ENCODE data around the gene KCNMB3. TPM values are rescaled to one million over a fixed set of nuclear protein-coding genes. Genes with fewer than 3 reads are reported as not detected.

The KCNMB3 gene
- polyA plus RNA-seq (2013, experiment 1 of 4): 2.7 TPM
- 3.0 TPM for polyA plus RNA-seq (2013, experiment 2 of 4)
- polyA plus RNA-seq (2013, experiment 3 of 4): 3.2 TPM
- 2.4 TPM for polyA plus RNA-seq (2013, experiment 4 of 4)

- H3K27me3 ChIP-seq (ENCODE audit: control insufficient read depth, insufficient read depth, low read length, poor library complexity, severe bottlenecking): no peaks in the 10 kb centered on the region
- H3K4me1 ChIP-seq (ENCODE audit: control insufficient read depth, insufficient read depth, low read length): no peaks in the 10 kb centered on the region
- no peak within 1 kb of the TSS for H3K4me3 ChIP-seq (ENCODE audit: insufficient read depth, low read depth, low read length)
- no peaks in the 10 kb centered on the region for H3K36me3 ChIP-seq (ENCODE audit: control insufficient read depth, insufficient read depth, low read length)
- no peaks in the 10 kb centered on the region for H3K9me3 ChIP-seq (ENCODE audit: control insufficient read depth, low read length)
- no peak within 1 kb of the TSS for H3K27ac ChIP-seq (ENCODE audit: insufficient read depth, low read depth, low read length, poor library complexity, severe bottlenecking)
- WGBS, 2 experiments: 91 to 93% methylated on average over 6 of the region's 6 CpGs
Measured at GRCh38 chr3:179250803-179251476, at the start of gene KCNMB3. TSS of gene KCNMB3 (minus strand) at chr3:179251114. CDS start at chr3:179250990, 124 bp downstream.

GRCh38 chr3:179299999-179300613 lies 49.2 kb upstream of the KCNMB3 start:
- Histone ChIP-seq H3K27ac (ENCODE audit: insufficient read depth, low read depth, low read length, poor library complexity, severe bottlenecking) (no peak overlapping the region), H3K27me3 (ENCODE audit: control insufficient read depth, insufficient read depth, low read length, poor library complexity, severe bottlenecking) (no peaks in the 10 kb centered on the region), H3K4me1 (ENCODE audit: control insufficient read depth, insufficient read depth, low read length) (no peaks in the 10 kb centered on the region), H3K4me3 (ENCODE audit: insufficient read depth, low read depth, low read length) (no peak overlapping the region), H3K36me3 (ENCODE audit: control insufficient read depth, insufficient read depth, low read length) (no peaks in the 10 kb centered on the region), H3K9me3 (ENCODE audit: control insufficient read depth, low read length) (no peaks in the 10 kb centered on the region)
- 89 to 94% methylated on average over 5 of the region's 5 CpGs for WGBS, 2 experiments

GRCh38 chr3:179299316-179299715 lies 48.4 kb upstream of the KCNMB3 start:
- H3K36me3 ChIP-seq (ENCODE audit: control insufficient read depth, insufficient read depth, low read length): no peaks in the 10 kb centered on the region
- no peaks in the 10 kb centered on the region for H3K27me3 ChIP-seq (ENCODE audit: control insufficient read depth, insufficient read depth, low read length, poor library complexity, severe bottlenecking)
- no peak overlapping the region for H3K4me3 ChIP-seq (ENCODE audit: insufficient read depth, low read depth, low read length)
- H3K9me3 ChIP-seq (ENCODE audit: control insufficient read depth, low read length): no peaks in the 10 kb centered on the region
- no peaks in the 10 kb centered on the region for H3K4me1 ChIP-seq (ENCODE audit: control insufficient read depth, insufficient read depth, low read length)
- WGBS, 2 experiments: 69 to 80% methylated on average over 1 to 2 of the region's 2 CpGs
- no peak overlapping the region for H3K27ac ChIP-seq (ENCODE audit: insufficient read depth, low read depth, low read length, poor library complexity, severe bottlenecking)

- Histone ChIP-seq H3K4me3 (ENCODE audit: insufficient read depth, low read depth, low read length) (no peak overlapping the region), H3K9me3 (ENCODE audit: control insufficient read depth, low read length) (no peaks in the 10 kb centered on the region), H3K36me3 (ENCODE audit: control insufficient read depth, insufficient read depth, low read length) (no peaks in the 10 kb centered on the region), H3K4me1 (ENCODE audit: control insufficient read depth, insufficient read depth, low read length) (no peaks in the 10 kb centered on the region), H3K27ac (ENCODE audit: insufficient read depth, low read depth, low read length, poor library complexity, severe bottlenecking) (no peak overlapping the region), H3K27me3 (ENCODE audit: control insufficient read depth, insufficient read depth, low read length, poor library complexity, severe bottlenecking) (no peaks in the 10 kb centered on the region)
- WGBS, 2 experiments: 82 to 84% methylated on average over 5 of the region's 5 CpGs
Measured at GRCh38 chr3:179297971-179298725, 47.2 kb upstream of the KCNMB3 start.

GRCh38 chr3:179292450-179292849 lies 41.5 kb upstream of the KCNMB3 start:
- H3K4me1 ChIP-seq (ENCODE audit: control insufficient read depth, insufficient read depth, low read length): no peaks in the 10 kb centered on the region
- H3K9me3 ChIP-seq (ENCODE audit: control insufficient read depth, low read length): no peaks in the 10 kb centered on the region
- 91 to 96% methylated on average over 2 of the region's 2 CpGs for WGBS, 2 experiments
- H3K27ac ChIP-seq (ENCODE audit: insufficient read depth, low read depth, low read length, poor library complexity, severe bottlenecking): no peak overlapping the region
- no peak overlapping the region for H3K4me3 ChIP-seq (ENCODE audit: insufficient read depth, low read depth, low read length)
- H3K27me3 ChIP-seq (ENCODE audit: control insufficient read depth, insufficient read depth, low read length, poor library complexity, severe bottlenecking): no peaks in the 10 kb centered on the region
- H3K36me3 ChIP-seq (ENCODE audit: control insufficient read depth, insufficient read depth, low read length): no peaks in the 10 kb centered on the region

- WGBS, 2 experiments: 76 to 80% methylated on average over 3 of the region's 3 CpGs
- Histone ChIP-seq H3K27me3 (ENCODE audit: control insufficient read depth, insufficient read depth, low read length, poor library complexity, severe bottlenecking) (no peaks in the 10 kb centered on the region), H3K9me3 (ENCODE audit: control insufficient read depth, low read length) (no peaks in the 10 kb centered on the region), H3K4me1 (ENCODE audit: control insufficient read depth, insufficient read depth, low read length) (no peaks in the 10 kb centered on the region), H3K4me3 (ENCODE audit: insufficient read depth, low read depth, low read length) (no peak overlapping the region), H3K36me3 (ENCODE audit: control insufficient read depth, insufficient read depth, low read length) (no peaks in the 10 kb centered on the region), H3K27ac (ENCODE audit: insufficient read depth, low read depth, low read length, poor library complexity, severe bottlenecking) (no peak overlapping the region)
Measured at GRCh38 chr3:179289295-179289694, 38.4 kb upstream of the KCNMB3 start.

- Histone ChIP-seq H3K27me3 (ENCODE audit: control insufficient read depth, insufficient read depth, low read length, poor library complexity, severe bottlenecking) (no peaks in the 10 kb centered on the region), H3K4me3 (ENCODE audit: insufficient read depth, low read depth, low read length) (no peak overlapping the region), H3K36me3 (ENCODE audit: control insufficient read depth, insufficient read depth, low read length) (no peaks in the 10 kb centered on the region), H3K27ac (ENCODE audit: insufficient read depth, low read depth, low read length, poor library complexity, severe bottlenecking) (no peak overlapping the region), H3K9me3 (ENCODE audit: control insufficient read depth, low read length) (no peaks in the 10 kb centered on the region), H3K4me1 (ENCODE audit: control insufficient read depth, insufficient read depth, low read length) (no peaks in the 10 kb centered on the region)
- WGBS, 2 experiments: 78 to 91% methylated on average over 4 of the region's 4 CpGs
Measured at GRCh38 chr3:179288845-179289244, 37.9 kb upstream of the KCNMB3 start.

GRCh38 chr3:179286331-179286730 lies 35.4 kb upstream of the KCNMB3 start:
- Histone ChIP-seq H3K4me3 (ENCODE audit: insufficient read depth, low read depth, low read length) (no peak overlapping the region), H3K9me3 (ENCODE audit: control insufficient read depth, low read length) (no peaks in the 10 kb centered on the region), H3K27me3 (ENCODE audit: control insufficient read depth, insufficient read depth, low read length, poor library complexity, severe bottlenecking) (no peaks in the 10 kb centered on the region), H3K36me3 (ENCODE audit: control insufficient read depth, insufficient read depth, low read length) (no peaks in the 10 kb centered on the region), H3K27ac (ENCODE audit: insufficient read depth, low read depth, low read length, poor library complexity, severe bottlenecking) (no peak overlapping the region), H3K4me1 (ENCODE audit: control insufficient read depth, insufficient read depth, low read length) (no peaks in the 10 kb centered on the region)
- 83% methylated on average over 6 of the region's 6 CpGs for WGBS, 2 experiments

GRCh38 chr3:179281825-179282224 lies 30.9 kb upstream of the KCNMB3 start:
- Histone ChIP-seq H3K4me1 (ENCODE audit: control insufficient read depth, insufficient read depth, low read length) (no peaks in the 10 kb centered on the region), H3K4me3 (ENCODE audit: insufficient read depth, low read depth, low read length) (no peak overlapping the region), H3K9me3 (ENCODE audit: control insufficient read depth, low read length) (no peaks in the 10 kb centered on the region), H3K36me3 (ENCODE audit: control insufficient read depth, insufficient read depth, low read length) (no peaks in the 10 kb centered on the region), H3K27ac (ENCODE audit: insufficient read depth, low read depth, low read length, poor library complexity, severe bottlenecking) (no peak overlapping the region), H3K27me3 (ENCODE audit: control insufficient read depth, insufficient read depth, low read length, poor library complexity, severe bottlenecking) (no peaks in the 10 kb centered on the region)
- WGBS, 2 experiments: 81 to 88% methylated on average over 2 to 3 of the region's 3 CpGs

- WGBS, 2 experiments: 97 to 100% methylated on average over 1 of the region's 1 CpG
- no peaks in the 10 kb centered on the region for H3K36me3 ChIP-seq (ENCODE audit: control insufficient read depth, insufficient read depth, low read length)
- H3K4me3 ChIP-seq (ENCODE audit: insufficient read depth, low read depth, low read length): no peak overlapping the region
- no peak overlapping the region for H3K27ac ChIP-seq (ENCODE audit: insufficient read depth, low read depth, low read length, poor library complexity, severe bottlenecking)
- no peaks in the 10 kb centered on the region for H3K9me3 ChIP-seq (ENCODE audit: control insufficient read depth, low read length)
- no peaks in the 10 kb centered on the region for H3K27me3 ChIP-seq (ENCODE audit: control insufficient read depth, insufficient read depth, low read length, poor library complexity, severe bottlenecking)
- H3K4me1 ChIP-seq (ENCODE audit: control insufficient read depth, insufficient read depth, low read length): no peaks in the 10 kb centered on the region
Measured at GRCh38 chr3:179279837-179280236, 28.9 kb upstream of the KCNMB3 start.
